ENCODE data around the gene CTNND2. TPM values are rescaled to one million over a fixed set of nuclear protein-coding genes. Genes with fewer than 3 reads are reported as not detected.

CTNND2 gene
- total and polyA plus RNA-seq, 9 of the 15 experiments (the other 6 are each of a cell fraction or from before 2014, with no cell fraction given), result 0.03 to 0.35 TPM; not detected in 7

GRCh38 chr5:11922394-11922793, 18.1 kb upstream of the CTNND2 start:
- Histone ChIP-seq H4K20me1 (replicated peaks; ENCODE audit: control insufficient read depth, insufficient read depth, low read length) (no peaks in the 10 kb centered on the region), H3K27ac (ENCODE audit: extremely low read depth, low read depth, low read length) (no peak overlapping the region), H3K9me3 (replicated peaks; ENCODE audit: control insufficient read depth, insufficient read depth, low read depth, low read length) (no peaks in the 10 kb centered on the region; the same call in 1 of the 2 replicates), H3K27me3 (ENCODE audit: control insufficient read depth in 2 of 2, insufficient read depth in 2 of 2, low read length in 2 of 2) (no peaks in the 10 kb centered on the region), H3K36me3 (ENCODE audit: control insufficient read depth, insufficient read depth, low read length) (no peaks in the 10 kb centered on the region), H3K9ac (ENCODE audit: insufficient read depth in 1 of 2, low read depth in 2 of 2, low read length in 2 of 2) (no peak overlapping the region), H3K4me2 (ENCODE audit: insufficient read depth, low read length) (no peak overlapping the region), H3K9me1 (ENCODE audit: control insufficient read depth, insufficient read depth, low read length) (no peaks in the 10 kb centered on the region), H3K4me1 (replicated peaks in 1 of 2; ENCODE audit: control insufficient read depth in 2 of 2, insufficient read depth in 2 of 2, low read length in 2 of 2) (no peaks in the 10 kb centered on the region), H2AFZ (ENCODE audit: low read depth, low read length) (no peak overlapping the region), H3K79me2 (ENCODE audit: control insufficient read depth, insufficient read depth, low read length) (no peaks in the 10 kb centered on the region), H3K4me3 (no peak overlapping the region)
- BruUV-seq (replicated peaks), result no TSS peak
- no peak for DNase-seq (ENCODE audit: extremely low read depth in 1 of 4, low spot score in 3 of 4)
- POLR2A ChIA-PET, result no interaction called here
- CTCF ChIA-PET (ENCODE audit: low intra/inter-chr PET ratio), result no interaction called here
- no peak for FAIRE-seq
- no peak for ATAC-seq
- intact Hi-C loops (cut with micrococcal nuclease), result no loop called here
- WGBS (ENCODE audit: insufficient coverage, low coverage, missing lambda C conversion rate), result 3% methylated on average over 2 of the region's 2 CpGs
- TF ChIP-seq MLX (CRISPR knock-in tag; conservative IDR thresholded peaks at IDR 0.05), result no peak
- no peak for TF ChIP-seq NR2C1 (IDR thresholded peaks at IDR 0.05)
- no peak for TF ChIP-seq NR2C1 (tag; IDR thresholded peaks at IDR 0.05)
- in situ Hi-C loops (cut with MboI), result no loop called here

GRCh38 chr5:11918463-11919045, 14.3 kb upstream of the CTNND2 start:
- ATAC-seq (no peak), FAIRE-seq (no peak), DNase-seq (ENCODE audit: extremely low read depth in 1 of 4, low spot score in 3 of 4) (no peak)
- no peaks in the 10 kb centered on the region for H3K4me1 ChIP-seq (replicated peaks in 1 of 2; ENCODE audit: control insufficient read depth in 2 of 2, insufficient read depth in 2 of 2, low read length in 2 of 2)
- no TSS peak for BruUV-seq (replicated peaks)
- H3K9me1 ChIP-seq (ENCODE audit: control insufficient read depth, insufficient read depth, low read length), result no peaks in the 10 kb centered on the region
- in situ Hi-C loops (cut with MboI), result no loop called here
- H3K4me3 ChIP-seq, result no peak overlapping the region
- TF ChIP-seq ARID3A (IDR thresholded peaks at IDR 0.05; ENCODE audit: borderline replicate concordance, low read depth, low read length) (no peak), ATF3 (IDR thresholded peaks at IDR 0.05) (no peak), ATF3 (CRISPR knock-in tag; conservative IDR thresholded peaks at IDR 0.05) (no peak), ZNF197 (CRISPR knock-in tag; IDR thresholded peaks at IDR 0.05; ENCODE audit: low read depth) (no peak), ZNF511 (CRISPR knock-in tag; IDR thresholded peaks at IDR 0.05) (no peak), ZNF316 (IDR thresholded peaks at IDR 0.05) (no peak), ZNF644 (tag; IDR thresholded peaks at IDR 0.05; ENCODE audit: low read depth) (no peak), ATF1 (CRISPR knock-in tag; IDR thresholded peaks at IDR 0.05) (no peak), ATF1 (tag; IDR thresholded peaks at IDR 0.05) (no peak)
- H3K27me3 ChIP-seq (ENCODE audit: control insufficient read depth in 2 of 2, insufficient read depth in 2 of 2, low read length in 2 of 2), result no peaks in the 10 kb centered on the region
- no peak overlapping the region for H3K4me2 ChIP-seq (ENCODE audit: insufficient read depth, low read length)
- H3K27ac ChIP-seq (ENCODE audit: extremely low read depth, low read depth, low read length), result no peak overlapping the region
- H3K79me2 ChIP-seq (ENCODE audit: control insufficient read depth, insufficient read depth, low read length), result no peaks in the 10 kb centered on the region
- no peak overlapping the region for H2AFZ ChIP-seq (ENCODE audit: low read depth, low read length)
- 4% methylated on average over 9 of the region's 9 CpGs for WGBS (ENCODE audit: insufficient coverage, low coverage, missing lambda C conversion rate)
- H4K20me1 ChIP-seq (replicated peaks; ENCODE audit: control insufficient read depth, insufficient read depth, low read length), result no peaks in the 10 kb centered on the region
- H3K36me3 ChIP-seq (ENCODE audit: control insufficient read depth, insufficient read depth, low read length), result no peaks in the 10 kb centered on the region
- ChIA-PET CTCF (ENCODE audit: low intra/inter-chr PET ratio) (no interaction called here), POLR2A (no interaction called here)
- H3K9ac ChIP-seq (ENCODE audit: insufficient read depth in 1 of 2, low read depth in 2 of 2, low read length in 2 of 2), result no peak overlapping the region
- intact Hi-C loops (cut with micrococcal nuclease), result no loop called here
- H3K9me3 ChIP-seq (replicated peaks; ENCODE audit: control insufficient read depth, insufficient read depth, low read depth, low read length), result no peaks in the 10 kb centered on the region; the same call in 1 of the 2 replicates

All from K562 (cell line).